Measurements from ENCODE around the gene ZNF524. TPM values are rescaled to one million over a fixed set of nuclear protein-coding genes. Genes with fewer than 3 reads are reported as not detected.
A peak's percentile ranks its signal among the peaks of the same experiment; 100 is the strongest.
"Not testable (repeated sequence)": the region's sequence is repeated elsewhere in the genome, so short reads cannot be mapped to it uniquely, and the experiment has no call there.

The ZNF524 gene
- total RNA-seq, 1 donor = 9.6 TPM

DNA sequence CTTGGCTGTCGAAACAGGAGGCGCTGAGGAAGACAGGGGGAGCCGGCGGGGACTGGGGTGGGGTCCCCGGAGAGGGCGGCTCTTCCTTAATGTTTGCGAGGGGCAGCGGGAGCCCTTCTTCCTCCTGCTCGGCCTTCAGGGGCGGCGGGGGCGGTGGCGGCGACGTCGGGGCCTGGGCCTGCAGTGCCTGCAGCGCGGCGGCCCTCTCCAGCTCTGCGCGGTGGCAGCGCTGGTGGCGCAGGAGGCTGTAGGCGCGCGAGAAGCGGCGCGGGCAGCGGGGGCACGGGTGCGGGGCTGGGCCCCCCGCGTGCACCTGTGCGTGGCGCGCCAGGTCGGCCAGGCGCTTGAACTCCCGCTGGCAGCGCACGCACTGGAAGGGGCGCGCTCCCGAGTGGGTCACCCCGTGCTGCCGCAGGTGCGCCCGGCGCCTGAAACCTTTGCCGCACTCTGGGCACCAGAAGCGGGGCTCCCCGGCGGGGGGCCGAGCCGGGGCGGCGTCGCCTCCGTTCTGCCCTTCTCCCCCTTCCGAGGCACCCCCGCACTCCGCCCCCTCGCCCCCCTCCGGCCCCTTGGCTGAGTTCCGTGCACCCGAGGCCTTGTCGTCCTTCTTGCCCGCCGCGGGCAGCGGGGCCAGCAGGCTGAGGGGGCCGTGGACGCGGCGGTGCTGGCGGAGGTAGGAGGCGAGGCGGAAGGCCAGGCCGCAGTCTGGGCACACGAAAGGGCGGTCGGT, 21.9 kb upstream of the ZNF524 start:
- Histone ChIP-seq H3K4me1 (ENCODE audit: insufficient read depth, low read length) (peaks cover 15% of the 10 kb centered on the region), H3K4me3 (ENCODE audit: low read length) (no peak overlapping the region), H3K27me3 (ENCODE audit: insufficient read depth, low read length) (no peaks in the 10 kb centered on the region), H3K9me3 (ENCODE audit: low read depth, low read length) (no peaks in the 10 kb centered on the region)

DNA sequence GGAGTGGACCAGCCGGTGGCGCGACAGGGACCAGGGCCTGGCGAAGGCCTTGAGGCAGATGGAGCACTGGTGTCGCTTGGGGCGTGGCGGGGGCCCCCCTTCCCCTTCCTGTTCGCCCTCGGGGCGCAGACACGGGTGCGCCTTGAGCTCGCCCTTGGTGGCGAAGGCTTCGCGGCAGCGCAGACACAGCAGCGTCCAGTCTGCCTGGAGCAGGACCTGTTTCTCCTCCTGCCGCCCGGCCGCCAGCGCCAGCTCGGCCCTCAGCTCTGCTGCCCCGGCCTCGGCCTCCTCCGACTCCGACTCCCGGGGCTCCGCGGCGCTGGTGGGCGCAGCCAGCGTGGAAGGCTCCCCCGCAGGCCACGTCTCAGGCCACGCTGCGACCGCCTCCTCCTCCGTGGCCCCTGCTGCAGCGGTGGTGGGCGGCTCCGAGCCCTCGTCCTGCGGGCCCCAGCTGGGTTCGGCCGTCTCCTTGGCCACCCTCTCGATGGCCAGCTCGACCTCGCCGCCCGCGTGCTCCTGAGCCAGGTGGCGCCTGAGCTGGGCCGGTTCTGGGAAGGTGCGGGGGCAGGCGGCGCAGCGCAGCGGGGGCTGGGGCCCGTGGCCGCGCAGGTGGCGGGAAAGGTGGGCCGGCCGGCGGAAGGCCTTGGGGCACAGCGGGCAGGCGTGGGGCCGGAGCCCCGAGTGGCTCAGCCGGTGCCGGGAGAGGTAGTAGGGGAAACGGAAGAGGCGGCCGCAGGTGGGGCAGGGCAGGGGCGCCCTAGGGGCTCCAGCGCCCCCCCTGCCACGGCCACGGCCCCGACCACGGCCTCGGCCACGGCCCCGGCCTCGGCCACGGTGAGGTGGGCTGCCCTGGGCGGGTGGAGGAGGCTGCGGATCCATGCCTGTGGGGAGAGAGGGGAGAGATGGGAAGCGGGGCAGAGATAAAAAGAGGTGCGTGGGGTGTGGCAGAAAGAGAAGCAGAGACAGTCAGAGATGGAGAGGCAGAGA, 21.0 kb upstream of the ZNF524 start:
- Histone ChIP-seq H3K27me3 (ENCODE audit: insufficient read depth, low read length) (no peaks in the 10 kb centered on the region), H3K4me1 (ENCODE audit: insufficient read depth, low read length) (peaks cover 15% of the 10 kb centered on the region), H3K4me3 (ENCODE audit: low read length) (no peak overlapping the region), H3K9me3 (ENCODE audit: low read depth, low read length) (no peaks in the 10 kb centered on the region)

DNA sequence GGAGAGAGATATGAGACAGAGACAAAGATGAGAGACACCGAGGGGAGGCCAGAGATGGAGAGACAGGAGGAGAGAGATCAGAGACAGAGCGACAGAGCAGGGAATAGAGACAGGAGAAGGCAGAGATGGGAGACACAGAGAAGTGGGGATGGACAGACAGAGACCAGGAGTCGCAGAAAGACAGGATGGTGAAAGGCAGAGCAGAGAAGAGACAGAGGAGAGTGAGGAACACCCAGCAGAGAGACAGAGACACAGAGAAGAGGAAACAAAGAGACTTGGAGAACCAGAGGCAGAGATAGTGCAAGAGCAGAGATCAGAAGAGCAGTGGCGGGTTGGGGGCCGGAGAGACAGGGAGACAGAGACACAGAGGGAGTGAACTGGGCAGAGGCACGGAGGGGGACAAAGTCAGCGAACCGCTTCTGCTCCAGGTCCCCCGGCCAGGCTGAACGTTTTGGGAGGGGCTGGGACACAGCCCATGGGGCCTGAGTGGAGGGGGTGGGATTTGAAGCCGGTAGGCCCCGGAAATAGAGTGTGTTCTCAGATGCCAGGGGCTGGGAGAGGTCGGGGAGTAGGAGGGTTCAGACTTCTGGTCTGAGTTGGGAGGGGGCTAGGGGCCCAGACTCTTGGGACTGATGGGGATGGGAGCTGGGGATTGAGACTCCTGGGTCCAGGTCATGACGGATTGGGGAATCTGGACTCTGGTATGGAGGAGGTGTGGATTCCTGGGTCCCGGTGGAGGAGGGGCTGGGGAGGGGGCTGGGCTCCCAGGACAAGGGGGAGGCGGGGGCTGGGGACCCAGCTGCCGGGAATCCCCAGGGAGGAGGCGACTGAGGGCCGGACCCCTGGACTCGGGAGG, 20.1 kb upstream of the ZNF524 start:
- Histone ChIP-seq H3K27me3 (ENCODE audit: insufficient read depth, low read length) (no peaks in the 10 kb centered on the region), H3K4me3 (ENCODE audit: low read length) (peak overlapping the region; percentile 43)

DNA sequence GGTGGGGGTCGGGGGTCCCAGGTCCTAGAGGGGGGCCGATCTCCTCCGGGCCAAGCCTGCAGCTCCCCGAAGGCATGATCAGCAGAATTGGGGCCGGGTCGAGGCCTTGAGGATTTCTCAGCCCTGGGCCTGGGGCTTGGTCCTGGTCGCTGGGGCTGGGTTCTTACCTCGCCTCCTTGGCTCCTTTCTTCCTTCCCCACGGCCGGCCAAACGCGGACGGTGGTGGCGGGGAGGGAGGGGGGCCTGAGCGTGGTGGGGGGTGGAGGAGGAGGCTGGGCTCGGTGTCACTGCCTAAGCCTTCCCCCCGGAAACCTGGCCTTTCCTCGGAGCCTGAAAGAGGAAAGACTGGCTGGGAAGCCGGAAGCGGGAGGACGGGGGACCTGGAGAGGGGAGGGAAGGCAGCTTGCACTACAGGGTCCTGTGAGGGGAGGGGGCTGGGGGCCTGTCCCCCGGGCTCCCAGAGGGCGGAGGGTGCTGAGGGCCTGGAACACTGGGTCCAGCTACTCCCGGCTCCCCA, 19.4 kb upstream of the ZNF524 start, which contains the start of gene ZNF579:
Gene ZNF579 (minus strand): TSS at position 221 of the 517 bp plus-strand sequence. CDS start 1,209 bp downstream, outside the sequence.
- H3K4me1 ChIP-seq (ENCODE audit: insufficient read depth, low read length) = peaks cover 15% of the 10 kb centered on the region
- H3K9me3 ChIP-seq (ENCODE audit: low read depth, low read length) = no peaks in the 10 kb centered on the region
- no peaks in the 10 kb centered on the region for H3K27me3 ChIP-seq (ENCODE audit: insufficient read depth, low read length)
- H3K4me3 ChIP-seq (ENCODE audit: low read length) = peak within 1 kb of the TSS; percentile 43

More for the DNA sequence above, 20.1 kb upstream of the ZNF524 start:
- H3K9me3 ChIP-seq (ENCODE audit: low read depth, low read length) = no peaks in the 10 kb centered on the region
- peaks cover 15% of the 10 kb centered on the region for H3K4me1 ChIP-seq (ENCODE audit: insufficient read depth, low read length)

DNA sequence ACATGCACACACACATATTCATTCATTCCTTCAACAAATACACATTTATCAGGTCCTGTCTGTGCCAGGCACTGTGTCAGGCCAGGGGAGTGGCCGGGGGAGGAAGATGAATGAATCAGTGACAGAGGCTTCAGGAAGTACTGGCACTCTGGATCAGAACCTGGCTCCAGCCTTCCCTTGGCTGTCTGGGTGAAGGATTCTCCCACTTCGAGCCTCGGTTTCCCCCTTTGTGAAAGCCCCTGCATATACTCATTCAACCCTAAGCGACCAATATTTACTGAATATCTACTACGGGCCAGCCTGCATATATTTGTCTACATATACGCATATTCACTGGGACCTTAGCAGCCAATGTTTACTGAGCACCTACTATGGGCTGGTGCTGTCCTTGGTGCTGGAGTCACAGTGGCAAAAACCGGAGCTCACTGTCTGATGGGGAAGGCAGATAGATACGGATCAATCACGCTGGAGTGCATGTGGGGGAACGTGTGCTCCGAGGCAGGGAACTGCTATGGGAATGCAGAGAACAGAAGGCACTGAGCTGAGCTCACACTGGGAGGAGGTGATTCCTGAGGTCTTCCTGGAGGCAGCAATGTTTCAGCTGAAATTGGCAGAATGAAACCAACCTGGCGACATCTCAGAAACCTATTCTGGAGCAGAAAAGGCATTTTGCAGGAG, 18.8 kb upstream of the ZNF524 start:
- no peaks in the 10 kb centered on the region for H3K9me3 ChIP-seq (ENCODE audit: low read depth, low read length)
- peaks cover 20% of the 10 kb centered on the region for H3K4me1 ChIP-seq (ENCODE audit: insufficient read depth, low read length)
- H3K4me3 ChIP-seq (ENCODE audit: low read length) = peak overlapping the region; percentile 43
- H3K27me3 ChIP-seq (ENCODE audit: insufficient read depth, low read length) = peaks cover 4% of the 10 kb centered on the region

DNA sequence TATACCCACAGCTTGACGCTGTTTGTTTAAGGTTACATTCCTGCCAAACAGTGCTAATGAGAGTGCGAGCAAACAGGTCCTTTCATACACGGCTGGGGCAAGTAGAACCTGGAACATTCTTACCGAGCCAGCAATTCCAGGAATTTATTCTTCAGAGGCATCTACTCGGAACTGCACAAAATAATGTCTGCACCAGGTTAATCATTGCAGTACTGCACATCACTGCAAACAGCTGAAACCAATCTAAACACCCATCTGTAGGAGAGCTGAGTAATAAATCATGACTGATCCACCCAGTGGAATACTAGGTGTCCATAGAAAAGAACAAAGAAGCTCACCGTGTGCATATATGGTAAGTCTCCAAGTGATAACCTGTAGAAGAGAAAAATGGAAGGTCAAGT, 18.3 kb upstream of the ZNF524 start:
- peaks cover 4% of the 10 kb centered on the region for H3K27me3 ChIP-seq (ENCODE audit: insufficient read depth, low read length)
- H3K4me3 ChIP-seq (ENCODE audit: low read length) = no peak overlapping the region

DNA sequence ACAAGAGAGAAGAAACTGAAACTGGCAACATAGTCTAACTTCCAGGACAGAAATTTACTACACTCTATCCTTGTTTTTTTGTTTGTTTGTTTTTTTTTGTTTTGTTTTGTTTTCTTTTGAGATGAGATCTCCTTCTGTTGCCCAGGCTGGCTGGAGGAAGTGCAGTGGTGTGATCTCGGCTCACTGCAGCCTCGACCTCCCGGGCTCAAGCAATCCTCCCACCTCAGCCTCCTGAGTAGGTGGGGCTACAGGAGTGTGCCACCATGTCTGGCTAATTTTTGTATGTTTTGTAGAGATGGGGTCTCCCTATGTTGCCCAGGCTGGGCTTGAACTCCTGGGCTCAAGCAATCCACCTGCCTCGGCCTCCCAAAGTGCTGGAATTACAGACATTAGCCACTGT, 17.8 kb upstream of the ZNF524 start:
- H3K9me3 ChIP-seq (ENCODE audit: low read depth, low read length); H3K27me3 ChIP-seq (ENCODE audit: insufficient read depth, low read length); H3K4me3 ChIP-seq (ENCODE audit: low read length): not testable (repeated sequence)
- H3K4me1 ChIP-seq (ENCODE audit: insufficient read depth, low read length) = peaks cover 30% of the 10 kb centered on the region

More for the DNA sequence above, 18.3 kb upstream of the ZNF524 start:
- Histone ChIP-seq H3K9me3 (ENCODE audit: low read depth, low read length) (no peaks in the 10 kb centered on the region), H3K4me1 (ENCODE audit: insufficient read depth, low read length) (peaks cover 25% of the 10 kb centered on the region)

DNA sequence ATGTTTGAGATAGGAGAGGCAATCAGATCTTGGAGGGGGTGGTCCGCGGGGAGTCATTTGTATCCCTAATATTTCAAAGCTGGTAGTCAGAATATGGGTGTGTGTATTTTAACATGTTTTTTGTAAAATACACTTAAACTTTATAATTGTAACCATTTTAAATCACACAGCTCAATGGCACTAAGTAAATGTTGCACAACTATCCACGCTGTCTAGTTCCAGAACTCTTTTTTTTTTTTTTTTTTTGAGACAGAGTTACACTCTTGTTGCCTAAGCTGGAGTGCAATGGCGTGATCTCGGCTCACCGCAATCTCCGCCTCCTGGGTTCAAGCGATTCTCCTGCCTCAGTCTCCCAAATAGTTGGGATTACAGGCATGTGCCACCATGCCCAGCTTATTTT, 16.2 kb upstream of the ZNF524 start:
- H3K27me3 ChIP-seq (ENCODE audit: insufficient read depth, low read length); H3K9me3 ChIP-seq (ENCODE audit: low read depth, low read length); H3K4me3 ChIP-seq (ENCODE audit: low read length): not testable (repeated sequence)
- peaks cover 38% of the 10 kb centered on the region for H3K4me1 ChIP-seq (ENCODE audit: insufficient read depth, low read length)

DNA sequence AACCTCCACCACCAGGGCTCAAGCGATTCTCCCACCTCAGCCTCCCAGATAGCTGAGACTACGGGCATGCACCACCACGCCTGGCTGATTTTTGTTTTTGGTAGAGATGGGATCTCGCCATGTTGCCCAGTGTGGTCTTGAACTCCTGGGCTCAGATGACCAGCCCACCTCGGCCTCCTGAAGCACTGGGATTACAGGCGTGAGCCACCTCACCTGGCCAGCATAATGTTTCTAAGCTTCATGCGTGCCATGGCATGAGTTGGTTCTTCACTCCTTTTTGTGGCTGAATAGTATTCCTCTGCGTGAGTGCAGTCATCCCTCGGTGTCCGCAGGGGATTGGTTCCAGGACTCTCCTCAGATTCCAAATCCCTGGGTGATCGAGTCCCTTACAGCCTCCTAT, 15.2 kb upstream of the ZNF524 start:
- Histone ChIP-seq H3K27me3 (ENCODE audit: insufficient read depth, low read length) (peaks cover 4% of the 10 kb centered on the region), H3K4me1 (ENCODE audit: insufficient read depth, low read length) (peaks cover 35% of the 10 kb centered on the region), H3K4me3 (ENCODE audit: low read length) (no peak overlapping the region), H3K9me3 (ENCODE audit: low read depth, low read length) (no peaks in the 10 kb centered on the region)

DNA sequence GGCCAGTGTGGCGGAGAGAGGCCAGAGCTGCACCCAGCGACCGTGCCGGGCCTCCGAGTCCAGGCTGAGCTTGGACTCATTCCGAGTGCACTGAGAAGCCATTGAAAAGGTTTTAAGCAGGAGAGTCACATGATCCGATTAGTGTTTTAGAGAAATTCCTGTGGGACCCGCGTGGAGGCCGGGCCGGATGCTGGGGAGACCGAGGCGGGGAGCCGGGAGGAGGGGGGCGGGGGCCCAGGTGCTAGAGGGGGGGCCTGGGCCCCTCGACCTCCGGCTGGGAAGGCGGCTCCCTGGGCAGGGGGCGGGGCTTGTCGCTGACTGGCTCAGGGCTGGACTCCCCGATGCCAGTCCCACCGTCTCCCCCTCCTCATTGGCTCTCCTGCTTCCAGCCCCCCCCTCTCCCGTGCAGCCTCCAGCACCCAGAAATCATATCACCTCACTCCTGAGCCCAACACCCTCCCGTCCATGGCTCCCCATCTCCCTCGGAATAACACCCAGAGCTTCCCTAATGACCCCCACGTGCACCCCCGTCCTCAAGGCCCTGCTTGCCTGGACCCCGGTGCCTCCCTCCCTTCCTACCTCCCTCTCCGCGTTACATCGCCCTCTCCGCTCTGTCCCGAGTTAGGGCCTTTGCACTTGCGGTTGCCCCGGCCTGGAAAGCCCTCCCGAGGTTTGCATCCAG, 14.3 kb upstream of the ZNF524 start:
- H3K27me3 ChIP-seq (ENCODE audit: insufficient read depth, low read length) = peaks cover 4% of the 10 kb centered on the region
- H3K9me3 ChIP-seq (ENCODE audit: low read depth, low read length) = no peaks in the 10 kb centered on the region
- H3K4me3 ChIP-seq (ENCODE audit: low read length) = no peak overlapping the region
- peaks cover 31% of the 10 kb centered on the region for H3K4me1 ChIP-seq (ENCODE audit: insufficient read depth, low read length)

DNA sequence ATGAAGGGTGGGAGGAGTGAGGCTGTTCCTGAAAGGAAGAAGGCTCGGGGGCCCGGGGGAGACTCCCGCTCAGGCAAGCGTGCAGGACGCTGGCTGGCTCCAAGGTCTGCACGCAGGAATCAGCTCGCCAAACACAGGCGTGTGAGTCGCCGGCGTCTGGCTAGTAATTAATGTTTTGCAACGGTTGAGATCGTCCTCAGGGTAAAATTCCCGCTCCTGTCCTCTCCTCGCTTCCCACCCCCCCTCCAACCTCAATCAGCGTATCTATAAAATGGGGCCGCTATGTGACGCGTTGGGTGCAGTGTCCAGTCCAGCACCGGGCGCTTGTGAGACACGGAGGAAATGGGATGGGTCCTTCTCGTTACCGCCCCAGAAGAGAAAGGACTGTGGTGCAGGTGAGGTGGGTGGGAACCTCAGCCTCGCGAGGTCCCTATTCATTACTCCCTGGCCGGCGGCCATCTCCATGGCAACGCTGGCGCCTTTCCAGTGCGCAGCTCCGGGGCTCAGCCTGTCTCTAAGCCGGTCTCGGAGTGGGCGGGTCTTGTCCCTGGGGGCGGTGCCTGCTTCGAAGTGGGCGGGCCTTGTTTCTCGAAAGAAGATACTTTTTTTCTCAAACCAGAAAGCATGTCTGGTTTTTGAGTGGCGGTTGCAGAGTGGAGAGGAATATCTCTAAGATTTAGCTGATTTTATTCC, 13.0 kb upstream of the ZNF524 start:
- Histone ChIP-seq H3K4me3 (ENCODE audit: low read length) (peak overlapping the region; percentile 5), H3K9me3 (ENCODE audit: low read depth, low read length) (no peaks in the 10 kb centered on the region), H3K4me1 (ENCODE audit: insufficient read depth, low read length) (peaks cover 23% of the 10 kb centered on the region), H3K27me3 (ENCODE audit: insufficient read depth, low read length) (peaks cover 4% of the 10 kb centered on the region)

DNA sequence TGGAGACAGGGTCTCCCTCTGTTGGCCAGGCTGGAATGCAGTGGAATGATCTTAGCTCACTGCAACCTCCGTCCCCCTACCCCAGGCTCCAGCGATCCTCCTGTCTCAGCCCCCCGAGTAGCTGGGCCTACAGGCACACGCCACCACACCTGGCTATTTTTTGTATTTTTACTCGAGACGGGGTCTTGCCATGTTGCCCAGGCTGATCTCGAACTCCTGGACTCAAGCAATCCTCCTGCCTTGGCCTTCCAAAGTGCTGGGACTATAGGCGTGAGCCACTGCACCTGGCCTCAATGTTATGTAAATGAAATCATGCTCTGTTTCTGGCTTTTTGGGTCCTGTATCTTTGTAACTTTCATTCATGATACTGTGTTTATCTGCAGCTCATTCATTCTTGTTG, 11.3 kb upstream of the ZNF524 start:
- Histone ChIP-seq H3K27me3 (ENCODE audit: insufficient read depth, low read length) (peaks cover 4% of the 10 kb centered on the region), H3K4me1 (ENCODE audit: insufficient read depth, low read length) (peaks cover 23% of the 10 kb centered on the region), H3K4me3 (ENCODE audit: low read length) (no peak overlapping the region), H3K9me3 (ENCODE audit: low read depth, low read length) (no peaks in the 10 kb centered on the region)

DNA sequence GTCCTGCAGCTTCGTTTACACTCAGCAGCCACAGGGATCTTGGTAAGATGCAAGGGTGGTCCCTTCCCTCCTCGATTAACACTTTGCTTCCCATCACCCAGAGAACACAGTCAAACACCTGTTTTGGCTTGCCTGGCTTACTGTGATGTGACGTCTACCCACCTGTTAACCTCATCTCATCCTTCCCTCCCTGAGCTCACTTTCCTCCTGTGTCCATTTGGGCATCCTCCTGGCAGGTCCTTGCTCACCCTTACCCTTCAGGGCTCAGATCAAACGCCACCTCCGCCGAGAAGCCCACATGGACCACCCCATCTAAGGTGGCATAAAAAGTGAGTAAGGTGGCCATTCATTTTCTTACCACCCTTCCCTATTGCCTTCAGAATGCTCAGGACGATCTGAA, 10.0 kb upstream of the ZNF524 start:
- H3K9me3 ChIP-seq (ENCODE audit: low read depth, low read length) = no peaks in the 10 kb centered on the region
- peaks cover 4% of the 10 kb centered on the region for H3K27me3 ChIP-seq (ENCODE audit: insufficient read depth, low read length)
- H3K4me3 ChIP-seq (ENCODE audit: low read length) = no peak overlapping the region
- peaks cover 23% of the 10 kb centered on the region for H3K4me1 ChIP-seq (ENCODE audit: insufficient read depth, low read length)

All from mononuclear cell (primary cell).